Kidney (tissue), 14 donors: ENCODE results near the gene MRTFB. TPM values are rescaled to one million over a fixed set of nuclear protein-coding genes. Genes with fewer than 3 reads are reported as not detected.
A peak's percentile ranks its signal among the peaks of the same experiment; 100 is the strongest.

Experiments used
- DNase-seq, 5 donors: peaks; one replicate each; pipeline ENCODE4 v3.0.0-alpha.2; 2013 to 2020
- FAIRE-seq: peaks from 2 replicates; lab custom pipeline; 2012; peaks lifted over from hg19 to GRCh38; lab: Jason Lieb, UNC
- H3K27ac ChIP-seq, 2 donors: one replicate each; pipeline ENCODE4 v1.7.0; 2013; ENCODE audit warnings: low read depth in 2 of 2, low read length in 2 of 2, inconsistent platforms in 1 of 2
- H3K27me3 ChIP-seq: one replicate; pipeline ENCODE4 v1.7.1; 2013; ENCODE audit warnings: low read length, inconsistent platforms; ENCODE audit not compliant: control insufficient read depth, insufficient read depth
- H3K36me3 ChIP-seq, 3 donors: one replicate each; pipeline versions ENCODE4 v1.7.0 to v1.7.1; 2013; ENCODE audit warnings: low read length in 3 of 3, control low read depth in 1 of 3, inconsistent platforms in 1 of 3; ENCODE audit not compliant: insufficient read depth in 3 of 3, control insufficient read depth in 2 of 3
- H3K4me1 ChIP-seq, 3 donors: one replicate each; pipeline versions ENCODE4 v1.7.0 to v1.7.1; 2013; ENCODE audit warnings: low read length in 3 of 3, inconsistent platforms in 1 of 3, low read depth in 1 of 3; ENCODE audit not compliant: control insufficient read depth in 2 of 3, insufficient read depth in 2 of 3
- H3K4me3 ChIP-seq, 3 donors: one replicate each; pipeline versions ENCODE4 v1.7.0 to v1.8.1; 2013; ENCODE audit warnings: low read length in 3 of 3, control low read depth in 1 of 3, inconsistent platforms in 1 of 3
- H3K9ac ChIP-seq, 3 donors: one replicate each; pipeline versions ENCODE4 v1.7.0 to v1.7.1; 2013; ENCODE audit warnings: low read length in 3 of 3, control low read depth in 1 of 3, inconsistent platforms in 1 of 3
- H3K9me3 ChIP-seq, 3 donors: one replicate each; pipeline versions ENCODE4 v1.7.0 to v1.7.1; 2013; ENCODE audit warnings: low read length in 3 of 3, control low read depth in 1 of 3, inconsistent platforms in 1 of 3; ENCODE audit not compliant: control insufficient read depth in 2 of 3, insufficient read depth in 1 of 3
- intact Hi-C: fragments of 100-400 bp; cut with DNase I; formaldehyde crosslinking; loops from one replicate; pipeline ENCODE4 v1.11.1; 2022
- polyA plus RNA-seq: library from polyadenylated mRNA; stranded (reverse); fragments of 350-450 nt; fragmentation: Illumina TruSeq; extraction: RNeasy Lipid Tissue Mini Kit (QIAGEN cat#74804); gene quantifications from one replicate; pipeline ENCODE4 v1.2.3, GENCODE V29; 2014; ENCODE audit warnings: low read depth, low replicate concordance; ENCODE audit not compliant: insufficient read depth
- total RNA-seq: library from RNA; stranded (reverse); fragmentation: NEBNext Ultra II Directional; extraction: Animal tissue kit (Norgen Biotek cat#: 25700); gene quantifications from one replicate; pipeline ENCODE4 v1.2.1, GENCODE V29; 2021
- TF ChIP-seq, protein P1 (sequence below): IDR thresholded peaks from 3 replicates; pipeline ENCODE4 v1.5.1; 2012; ENCODE audit warnings: mild to moderate bottlenecking, moderate library complexity, borderline replicate concordance; ENCODE audit not compliant: insufficient read depth; ENCODE audit errors: extremely low read depth
- donor health status: control.
- donor health status: control.
- donor health status: control.
- donor health status: control.
- donor health status: control.
- donor health status: DM: yes; HTN: yes; CAD: no.
- donor health status: Normal renal cell carcinoma (clear cell type).

The MRTFB gene
- total and polyA plus RNA-seq, 2 donors from 2014 or later, result 5.1 to 51.0 TPM

DNA sequence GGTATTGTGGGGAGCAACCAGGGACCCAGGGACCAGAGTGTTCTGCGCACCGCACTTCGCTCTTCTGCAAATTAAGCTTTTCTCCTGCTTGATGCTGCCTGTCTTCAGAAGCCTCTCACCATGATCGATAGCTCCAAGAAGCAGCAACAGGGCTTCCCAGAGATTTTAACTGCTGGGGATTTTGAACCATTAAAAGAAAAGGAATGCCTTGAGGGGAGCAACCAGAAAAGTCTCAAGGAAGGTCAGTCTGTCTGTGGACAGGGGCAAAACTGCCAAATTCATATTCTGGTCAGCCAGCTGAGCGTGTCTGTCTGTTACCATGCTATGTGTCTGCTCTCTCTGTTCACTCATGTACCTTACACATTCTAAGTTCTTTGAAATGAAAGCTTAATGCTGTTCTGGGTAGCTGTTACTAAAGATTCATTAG lies 115.7 kb downstream of the MRTFB start:
- DNase-seq (peak in 2 of 5 donors; percentile 22 to 34), FAIRE-seq (no peak)
- Histone ChIP-seq H3K27ac (no peak overlapping the region), H3K4me3 (peak overlapping the region; percentile 36 to 65 (median 51)), H3K9ac (peak overlapping the region in 2 of 3 donors; percentile 16 to 36), H3K27me3 (no peaks in the 10 kb centered on the region), H3K9me3 (no peaks in the 10 kb centered on the region), H3K4me1 (peaks cover 0 to 11% (median 0%) of the 10 kb centered on the region in 3 donors), H3K36me3 (no peaks in the 10 kb centered on the region)
- intact Hi-C loops, result no loop called here
- TF ChIP-seq, protein P1, sequence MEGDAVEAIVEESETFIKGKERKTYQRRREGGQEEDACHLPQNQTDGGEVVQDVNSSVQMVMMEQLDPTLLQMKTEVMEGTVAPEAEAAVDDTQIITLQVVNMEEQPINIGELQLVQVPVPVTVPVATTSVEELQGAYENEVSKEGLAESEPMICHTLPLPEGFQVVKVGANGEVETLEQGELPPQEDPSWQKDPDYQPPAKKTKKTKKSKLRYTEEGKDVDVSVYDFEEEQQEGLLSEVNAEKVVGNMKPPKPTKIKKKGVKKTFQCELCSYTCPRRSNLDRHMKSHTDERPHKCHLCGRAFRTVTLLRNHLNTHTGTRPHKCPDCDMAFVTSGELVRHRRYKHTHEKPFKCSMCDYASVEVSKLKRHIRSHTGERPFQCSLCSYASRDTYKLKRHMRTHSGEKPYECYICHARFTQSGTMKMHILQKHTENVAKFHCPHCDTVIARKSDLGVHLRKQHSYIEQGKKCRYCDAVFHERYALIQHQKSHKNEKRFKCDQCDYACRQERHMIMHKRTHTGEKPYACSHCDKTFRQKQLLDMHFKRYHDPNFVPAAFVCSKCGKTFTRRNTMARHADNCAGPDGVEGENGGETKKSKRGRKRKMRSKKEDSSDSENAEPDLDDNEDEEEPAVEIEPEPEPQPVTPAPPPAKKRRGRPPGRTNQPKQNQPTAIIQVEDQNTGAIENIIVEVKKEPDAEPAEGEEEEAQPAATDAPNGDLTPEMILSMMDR, result no peak

DNA sequence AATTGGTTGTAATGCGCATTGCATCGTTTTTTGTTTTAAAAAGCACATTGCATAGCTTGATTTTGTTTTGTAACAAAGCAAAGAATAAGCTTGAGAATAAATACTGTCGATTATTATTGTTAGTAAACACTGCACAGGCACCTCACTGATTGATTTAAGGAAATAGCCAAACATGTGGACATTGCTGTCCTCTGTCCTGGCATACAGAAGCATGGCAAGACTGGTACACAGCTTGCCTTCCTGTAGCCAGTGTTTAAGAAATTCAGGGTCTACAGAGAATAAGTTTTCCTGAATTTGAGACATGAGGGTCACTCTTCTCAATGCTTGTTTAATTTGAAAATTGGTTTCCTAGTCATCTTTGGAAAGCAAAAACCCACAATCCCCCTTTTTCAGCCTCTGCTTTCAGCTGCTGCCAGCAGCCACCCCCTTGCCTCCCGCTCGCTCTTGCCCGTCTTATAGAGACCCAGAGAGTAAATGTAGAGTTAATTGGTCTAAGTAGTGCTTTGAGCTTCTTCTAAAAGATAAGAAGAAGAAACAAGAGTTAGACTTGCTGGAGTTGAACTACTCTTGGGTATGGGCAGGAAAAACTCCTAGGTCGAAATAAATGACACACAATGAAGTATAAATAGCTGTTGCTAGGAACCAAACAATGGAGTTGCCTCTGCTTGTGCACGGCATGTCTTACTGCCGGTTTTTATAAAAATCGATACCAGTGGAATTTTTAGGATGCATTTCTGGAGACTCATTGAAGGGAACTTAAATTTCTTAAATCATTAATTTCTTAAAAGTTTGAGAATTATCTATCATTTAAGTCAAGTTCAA lies 116.6 kb downstream of the MRTFB start:
- Histone ChIP-seq H3K27me3 (no peaks in the 10 kb centered on the region), H3K27ac (no peak overlapping the region), H3K9ac (peak overlapping the region in 1 of 3 donors; percentile 5), H3K4me3 (peak overlapping the region in 2 of 3 donors; percentile 4 to 51), H3K9me3 (no peaks in the 10 kb centered on the region), H3K4me1 (peaks cover 0 to 11% (median 0%) of the 10 kb centered on the region in 3 donors), H3K36me3 (no peaks in the 10 kb centered on the region)
- TF ChIP-seq, protein P1, result no peak
- DNase-seq, result no peak
- FAIRE-seq, result no peak
- intact Hi-C loops, result no loop called here

GRCh38 chr16:14193316-14193871 lies 122.3 kb downstream of the MRTFB start:
- Histone ChIP-seq H3K4me3 (no peak overlapping the region), H3K36me3 (no peaks in the 10 kb centered on the region), H3K27me3 (no peaks in the 10 kb centered on the region), H3K9ac (no peak overlapping the region), H3K4me1 (no peaks in the 10 kb centered on the region), H3K9me3 (no peaks in the 10 kb centered on the region), H3K27ac (no peak overlapping the region)
- FAIRE-seq (no peak), DNase-seq (no peak)
- TF ChIP-seq, protein P1, result no peak
- intact Hi-C loops, result no loop called here
